Left kidney (tissue), 2 donors: ENCODE results near the gene TEX28. TPM values are rescaled to one million over a fixed set of nuclear protein-coding genes. Genes with fewer than 3 reads are reported as not detected.
"Not testable (repeated sequence)": the region's sequence is repeated elsewhere in the genome, so short reads cannot be mapped to it uniquely, and the experiment has no call there.

Experiments used
- DNase-seq: peaks from one replicate; pipeline ENCODE4 v3.0.0-alpha.2; 2013
- polyA plus RNA-seq: library from polyadenylated mRNA; unstranded; fragments of 120-200 nt; gene quantifications from one replicate; pipeline ENCODE4 v1.2.1, GENCODE V29; 2013; ENCODE audit not compliant: insufficient read length

TEX28 gene
- polyA plus RNA-seq, 1 donor = not detected

DNA sequence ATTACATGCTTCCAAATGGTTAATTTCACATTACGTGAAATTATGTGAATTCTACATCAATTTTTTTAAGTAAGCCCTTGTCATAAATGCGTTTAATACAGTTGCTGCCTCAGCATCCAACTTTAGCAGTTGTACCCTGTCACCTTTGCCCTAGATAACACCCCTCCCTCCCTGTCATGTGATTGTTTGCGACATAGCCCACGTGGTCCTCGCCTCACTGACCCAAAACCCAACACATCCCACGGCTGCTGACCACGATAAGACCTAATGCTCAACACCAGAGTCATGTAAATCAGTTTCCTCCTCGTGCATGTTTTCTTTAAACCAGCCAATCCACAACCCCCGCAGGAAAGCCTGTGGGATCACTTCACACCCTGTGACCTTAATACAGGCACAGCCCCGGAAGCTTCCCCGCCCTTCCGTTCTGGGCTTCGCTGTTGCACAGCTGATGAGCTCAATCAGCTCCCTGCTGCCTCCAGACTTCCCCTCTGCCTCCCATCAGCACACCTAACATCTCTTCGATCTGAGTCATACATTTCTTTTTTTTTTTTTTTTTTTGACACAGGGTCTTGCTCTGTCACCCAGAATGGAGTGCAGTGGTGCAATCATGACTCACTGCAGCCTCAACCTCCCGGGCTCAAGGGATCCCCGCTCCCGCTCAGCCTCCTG, 47.4 kb downstream of the TEX28 start:
- DNase-seq = not testable (repeated sequence)

DNA sequence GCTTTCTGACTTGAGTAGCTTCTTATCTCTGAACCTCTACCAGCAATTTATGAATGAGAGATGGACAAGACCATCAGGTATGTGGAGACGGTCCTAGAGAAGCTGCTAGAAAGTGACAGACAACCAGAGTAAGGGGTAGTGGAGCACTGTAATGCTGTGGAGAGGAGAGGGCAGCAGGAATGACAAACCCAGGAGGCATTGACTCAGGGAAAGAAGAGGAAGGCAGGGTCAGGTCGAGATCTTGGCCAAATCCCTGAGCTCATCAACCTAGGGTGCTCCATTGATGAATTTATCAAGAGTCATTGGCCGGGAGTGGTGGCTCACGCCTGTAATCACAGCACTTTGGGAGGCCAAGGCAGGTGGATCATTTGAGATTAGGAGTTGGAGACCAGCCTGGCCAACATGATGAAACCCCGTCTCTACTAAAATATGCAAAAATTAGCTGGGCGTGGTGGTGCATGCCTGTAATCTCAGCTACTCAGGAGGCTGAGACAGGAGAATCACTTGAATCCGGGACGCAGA, 54.9 kb downstream of the TEX28 start:
- not testable (repeated sequence) for DNase-seq

DNA sequence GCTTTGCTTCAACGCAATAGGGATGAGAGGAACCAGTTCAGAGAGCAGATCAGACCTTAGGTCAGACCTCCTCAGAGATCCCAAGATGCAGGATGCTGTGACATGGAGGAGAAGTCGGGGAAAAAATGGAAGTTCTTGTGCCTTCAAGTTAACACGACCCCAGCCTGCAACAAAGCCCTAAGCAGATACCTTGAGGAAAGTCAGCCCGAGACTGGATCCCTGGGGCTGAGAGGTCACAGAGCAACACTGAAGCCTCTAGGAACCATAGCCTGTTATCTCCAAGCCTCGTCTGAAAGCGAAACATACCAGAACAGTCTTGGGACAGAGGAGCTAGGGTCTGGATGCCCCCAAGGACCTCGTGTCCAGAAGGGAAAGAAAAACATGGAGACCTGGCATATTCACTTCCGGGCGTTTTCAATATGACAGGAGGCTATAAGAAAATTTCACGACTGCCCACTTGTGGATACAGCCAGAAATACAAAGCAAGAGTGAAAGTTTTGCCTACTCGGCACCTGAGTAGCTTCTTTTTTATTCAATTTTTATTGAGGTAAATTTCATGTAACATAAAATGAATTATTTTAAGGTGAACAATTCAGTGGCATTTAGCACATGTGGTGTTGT, 55.9 kb downstream of the TEX28 start:
- DNase-seq = not testable (repeated sequence)

DNA sequence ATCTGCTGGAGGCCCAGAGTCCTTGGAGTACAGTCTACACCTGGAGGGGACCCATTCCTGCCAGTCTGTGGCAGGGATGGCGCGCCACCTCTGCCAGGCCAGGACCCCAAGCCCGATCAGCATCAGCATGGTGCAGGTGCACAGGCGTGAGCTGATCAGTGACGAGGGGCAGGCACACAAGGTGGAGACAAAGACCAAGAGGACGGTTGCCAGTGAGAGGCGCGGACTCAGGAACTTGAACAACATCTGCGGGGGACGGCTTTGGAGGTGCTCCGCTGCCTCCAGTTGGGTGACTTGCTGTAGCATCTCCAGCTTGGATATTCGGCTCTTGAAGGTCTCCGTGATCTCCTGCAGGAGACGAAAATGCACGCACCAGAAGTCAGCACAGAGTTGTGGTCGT, 61.3 kb downstream of the TEX28 start:
- DNase-seq = not testable (repeated sequence)

DNA sequence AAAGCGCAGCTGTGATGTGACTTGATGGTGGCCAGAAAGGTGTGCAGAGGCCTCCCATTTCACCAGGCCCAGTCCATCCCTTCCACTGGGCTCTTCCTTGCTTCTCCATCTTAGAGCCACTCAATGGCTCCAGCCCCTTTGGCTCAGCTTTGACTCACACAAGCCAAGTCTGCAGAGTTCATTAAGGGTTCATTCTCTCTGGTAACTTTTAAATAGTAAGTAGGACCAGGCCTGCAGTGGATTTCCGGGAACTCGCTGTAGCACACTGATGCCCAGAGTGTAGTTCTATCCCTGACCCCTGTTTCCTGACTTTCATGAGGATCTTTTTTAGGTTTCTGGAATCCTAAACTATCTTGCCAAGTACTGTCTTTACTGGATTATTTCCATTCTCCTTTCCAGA, 63.5 kb downstream of the TEX28 start:
- not testable (repeated sequence) for DNase-seq

DNA sequence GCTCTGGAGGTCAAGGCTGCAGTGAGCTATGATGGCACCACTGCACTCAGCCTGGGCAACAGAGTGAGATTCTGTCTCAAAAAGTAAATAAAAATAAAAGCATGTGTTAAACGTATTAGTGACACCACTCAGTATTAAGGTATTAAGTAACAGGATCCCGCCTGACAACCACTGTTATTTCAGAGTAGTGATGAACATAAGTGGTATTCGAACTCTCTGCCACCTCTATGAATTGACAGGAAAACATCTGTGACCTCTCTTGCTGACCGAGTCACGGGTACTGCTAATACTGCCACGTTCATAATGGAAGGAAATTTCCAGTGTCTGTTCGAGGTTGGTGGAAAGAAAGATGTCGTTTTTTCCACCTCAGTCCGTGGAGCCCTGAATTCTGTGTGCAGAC, 68.2 kb downstream of the TEX28 start:
- DNase-seq = not testable (repeated sequence)

DNA sequence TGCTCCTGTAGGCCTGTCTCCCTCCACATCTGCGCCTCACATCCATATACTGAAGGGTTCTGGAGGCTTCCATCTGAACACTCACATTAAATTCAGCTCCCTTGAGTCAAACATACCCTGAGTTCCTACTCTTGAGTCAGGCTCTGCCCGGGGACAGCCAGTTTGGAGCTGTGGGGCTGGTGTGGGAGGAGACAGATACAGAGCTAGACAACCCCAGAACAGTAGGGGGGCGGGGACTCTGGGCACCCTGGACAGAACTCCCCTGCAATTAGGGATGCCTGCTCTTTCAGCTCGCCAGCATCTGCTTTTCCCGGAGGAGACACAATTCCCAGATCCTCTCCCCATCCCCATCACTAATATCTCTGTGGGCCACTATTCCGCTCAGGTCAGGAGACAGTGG, 69.6 kb downstream of the TEX28 start:
- DNase-seq = not testable (repeated sequence)

Other genes with a start within 250 kb of the TEX28 start
- gene MECP2, start 197.4 kb downstream of the TEX28 start, polyA plus RNA-seq = 29.0 TPM
- not detected for gene OPN1LW, start 150.9 kb downstream of the TEX28 start, polyA plus RNA-seq
- not detected for gene OPN1MW, start 112.5 kb downstream of the TEX28 start, polyA plus RNA-seq
- gene OPN1MW2, start 75.4 kb downstream of the TEX28 start, polyA plus RNA-seq = not detected
- gene OPN1MW3, start 37.5 kb downstream of the TEX28 start, polyA plus RNA-seq = not detected
- gene TKTL1, start 671 bp upstream of the TEX28 start, polyA plus RNA-seq = 0.28 TPM
- 416 TPM for gene FLNA, start 79.5 kb upstream of the TEX28 start, polyA plus RNA-seq
- gene EMD, start 84.2 kb upstream of the TEX28 start, polyA plus RNA-seq = 68.2 TPM
- gene RPL10, start 103.3 kb upstream of the TEX28 start, polyA plus RNA-seq = 2,735 TPM
- gene DNASE1L1, start 114.1 kb upstream of the TEX28 start, polyA plus RNA-seq = 13.1 TPM
- gene TAFAZZIN, start 116.4 kb upstream of the TEX28 start, polyA plus RNA-seq = 39.1 TPM
- 140 TPM for gene ATP6AP1, start 133.6 kb upstream of the TEX28 start, polyA plus RNA-seq
- 126 TPM for gene GDI1, start 142.0 kb upstream of the TEX28 start, polyA plus RNA-seq
- gene FAM50A, start 149.0 kb upstream of the TEX28 start, polyA plus RNA-seq = 49.6 TPM
- 60.5 TPM for gene PLXNA3, start 163.2 kb upstream of the TEX28 start, polyA plus RNA-seq
- 8.9 TPM for gene LAGE3, start 184.2 kb upstream of the TEX28 start, polyA plus RNA-seq
- 24.5 TPM for gene UBL4A, start 191.5 kb upstream of the TEX28 start, polyA plus RNA-seq
- gene SLC10A3, start 195.5 kb upstream of the TEX28 start, polyA plus RNA-seq = 15.2 TPM
- 28.7 TPM for gene FAM3A, start 221.1 kb upstream of the TEX28 start, polyA plus RNA-seq